Keratinocyte (primary cell): ENCODE data around the gene FES. TPM values are rescaled to one million over a fixed set of nuclear protein-coding genes. Genes with fewer than 3 reads are reported as not detected.

ENCODE experiments used
- DNase-seq: peaks from one replicate; pipeline ENCODE4 v3.0.0-alpha.2; 2011; ENCODE audit warnings: low read depth, missing footprints, low spot score
- FAIRE-seq: peaks from 2 replicates; lab custom pipeline; 2011; peaks lifted over from hg19 to GRCh38; lab: Jason Lieb, UNC
- H2AFZ ChIP-seq: 2 replicates; pipeline ENCODE4 v1.6.0; 2012; ENCODE audit warnings: low read length, control low read depth, inconsistent platforms; ENCODE audit not compliant: control insufficient read depth
- H3K27ac ChIP-seq: 2 replicates; pipeline ENCODE4 v1.5.1; 2011; ENCODE audit warnings: low read length; ENCODE audit not compliant: control insufficient read depth, insufficient read depth
- H3K27me3 ChIP-seq: 3 replicates; pipeline ENCODE4 v1.6.0; 2011; ENCODE audit warnings: low read length; ENCODE audit not compliant: control insufficient read depth, insufficient read depth; ENCODE audit errors: extremely low read depth
- H3K36me3 ChIP-seq, 2 experiments: 2 replicates in 1 of 2; 3 replicates in 1 of 2; pipeline ENCODE4 v1.5.1; 2011; ENCODE audit warnings: low read length in 2 of 2, mild to moderate bottlenecking in 1 of 2; ENCODE audit not compliant: control insufficient read depth in 2 of 2, insufficient read depth in 2 of 2; ENCODE audit errors: extremely low read depth in 1 of 2
- H3K4me1 ChIP-seq: 3 replicates; pipeline ENCODE4 v1.5.1; 2011; ENCODE audit warnings: low read length; ENCODE audit not compliant: control insufficient read depth, insufficient read depth; ENCODE audit errors: extremely low read depth
- H3K4me2 ChIP-seq: 3 replicates; pipeline ENCODE4 v1.6.0; 2011; ENCODE audit warnings: low read depth, low read length; ENCODE audit not compliant: control insufficient read depth, insufficient read depth; ENCODE audit errors: extremely low read depth
- H3K4me3 ChIP-seq, 3 experiments: fragments of 200-600 bp in 1 of 3; sonication (generic) in 1 of 3; 2 replicates in 2 of 3; 3 replicates in 1 of 3; pipeline ENCODE4 v1.5.1; 2011 to 2016; ENCODE audit warnings: low read length in 3 of 3, mild to moderate bottlenecking in 3 of 3, control low read depth in 2 of 3, inconsistent platforms in 1 of 3, low read depth in 1 of 3, mixed read lengths in 1 of 3, mixed run types in 1 of 3, moderate library complexity in 1 of 3; ENCODE audit not compliant: control insufficient read depth in 2 of 3, insufficient read depth in 2 of 3; ENCODE audit errors: extremely low read depth in 1 of 3
- H3K79me2 ChIP-seq: 2 replicates; pipeline ENCODE4 v1.6.0; 2012; ENCODE audit warnings: low read length; ENCODE audit not compliant: control insufficient read depth, insufficient read depth
- H3K9ac ChIP-seq: 3 replicates; pipeline ENCODE4 v1.6.0; 2011; ENCODE audit warnings: low read length; ENCODE audit not compliant: control insufficient read depth, insufficient read depth; ENCODE audit errors: extremely low read depth
- H3K9me1 ChIP-seq: 3 replicates; pipeline ENCODE4 v1.6.0; 2011; ENCODE audit warnings: low read length; ENCODE audit not compliant: control insufficient read depth, insufficient read depth; ENCODE audit errors: extremely low read depth
- H3K9me3 ChIP-seq: 2 replicates; pipeline ENCODE4 v1.5.1; 2012; ENCODE audit warnings: low read depth, low read length; ENCODE audit not compliant: control insufficient read depth
- H4K20me1 ChIP-seq: 3 replicates; pipeline ENCODE4 v1.6.0; 2011; ENCODE audit warnings: low read length; ENCODE audit not compliant: control insufficient read depth, insufficient read depth; ENCODE audit errors: extremely low read depth
- CTCF ChIP-seq, 3 experiments: IDR thresholded peaks in 1 of 3; conservative IDR thresholded peaks in 1 of 3; optimal IDR thresholded peaks in 1 of 3; 2 replicates in 2 of 3; 3 replicates in 1 of 3; pipeline versions ENCODE3 to v1.5.1; 2011; ENCODE audit warnings: low read length in 3 of 3, mild to moderate bottlenecking in 3 of 3, moderate library complexity in 2 of 3, control low read depth in 1 of 3, inconsistent platforms in 1 of 3; ENCODE audit not compliant: insufficient read depth in 2 of 3; ENCODE audit errors: extremely low read depth in 1 of 3
- EZH2 ChIP-seq: IDR thresholded peaks from one replicate; pipeline ENCODE4 v1.6.1; 2012; ENCODE audit warnings: inconsistent platforms, mild to moderate bottlenecking, low read length, moderate library complexity
- dilution Hi-C: fragments of 300-500 bp; cut with MboI; formaldehyde crosslinking; loops from one replicate; pipeline ENCODE4 v1.7.0; 2020; ENCODE audit warnings: low sequenced_read_pairs; ENCODE audit not compliant: extremely low pct_ligation_motif_present
- polyA plus RNA-seq, 5 experiments: library from polyadenylated mRNA; depleted of rRNA in 3 of 5; stranded (reverse) in 3 of 5; stranded (forward) in 1 of 5; unstranded in 1 of 5; fragments of >200 nt; gene quantifications; 1 replicate in 1 of 5; 2 replicates in 3 of 5; 3 replicates in 1 of 5; pipeline versions ENCODE4 v1.2.1 to v1.2.3, GENCODE V29; 2011 to 2012; ENCODE audit warnings: missing spikeins in 2 of 5, low read depth in 1 of 5, low replicate concordance in 1 of 5

FES gene
- polyA plus RNA-seq, 1 donor (not counting 4 experiments of a cell fraction or from before 2014, with no cell fraction given): 0.34 TPM

GRCh38 chr15:90851114-90851513 lies 33.2 kb upstream of the FES start:
- TF ChIP-seq EZH2: no peak
- TF ChIP-seq CTCF (optimal IDR thresholded peaks at IDR 0.05 in 1 of 3, IDR thresholded peaks at IDR 0.05 in 1 of 3, conservative IDR thresholded peaks at IDR 0.05 in 1 of 3; ENCODE audit: extremely low read depth in 1 of 3, insufficient read depth in 2 of 3, low read length in 3 of 3): no peak
- FAIRE-seq: no peak
- Histone ChIP-seq H3K79me2 (no peaks in the 10 kb centered on the region), H3K4me1 (peaks cover 6% of the 10 kb centered on the region), H3K9me1 (no peaks in the 10 kb centered on the region), H3K9me3 (no peaks in the 10 kb centered on the region), H3K27me3 (no peaks in the 10 kb centered on the region), H2AFZ (no peak overlapping the region), H3K27ac (no peak overlapping the region), H3K4me2 (no peak overlapping the region), H3K4me3 (no peak overlapping the region), H3K36me3 (no peaks in the 10 kb centered on the region), H4K20me1 (no peaks in the 10 kb centered on the region), H3K9ac (no peak overlapping the region)
- no peak for DNase-seq
- dilution Hi-C loops: no loop called here

- TF ChIP-seq EZH2 (no peak), CTCF (optimal IDR thresholded peaks at IDR 0.05 in 1 of 3, IDR thresholded peaks at IDR 0.05 in 1 of 3, conservative IDR thresholded peaks at IDR 0.05 in 1 of 3; ENCODE audit: extremely low read depth in 1 of 3, insufficient read depth in 2 of 3, low read length in 3 of 3) (no peak)
- Histone ChIP-seq H3K9me3 (no peaks in the 10 kb centered on the region), H3K36me3 (no peaks in the 10 kb centered on the region), H3K4me2 (no peak overlapping the region), H3K4me3 (no peak overlapping the region), H3K4me1 (peaks cover 6% of the 10 kb centered on the region), H2AFZ (no peak overlapping the region), H3K27me3 (no peaks in the 10 kb centered on the region), H3K79me2 (no peaks in the 10 kb centered on the region), H3K9ac (no peak overlapping the region), H4K20me1 (no peaks in the 10 kb centered on the region), H3K27ac (no peak overlapping the region), H3K9me1 (no peaks in the 10 kb centered on the region)
- DNase-seq (no peak), FAIRE-seq (no peak)
- dilution Hi-C loops: no loop called here
These were observed 32.4 kb upstream of the FES start for GRCh38 chr15:90851940-90852339.
